Measurements from ENCODE around the gene ZNF160. TPM values are rescaled to one million over a fixed set of nuclear protein-coding genes. Genes with fewer than 3 reads are reported as not detected.

The ZNF160 gene
- total RNA-seq, result 47.7 and 51.8 TPM in 2 replicates

- Histone ChIP-seq H3K4me3 (ENCODE audit: insufficient read depth, low read length) (peak within 1 kb of the TSS; percentile 98), H4K20me1 (ENCODE audit: insufficient read depth, low read length) (peaks cover 16% of the 10 kb centered on the region), H3K79me2 (ENCODE audit: insufficient read depth, low read length) (peaks cover 38% of the 10 kb centered on the region), H3K27ac (ENCODE audit: low read depth, low read length) (peak within 1 kb of the TSS; percentile 94), H3K27me3 (ENCODE audit: insufficient read depth, low read length) (no peaks in the 10 kb centered on the region), H3K4me1 (ENCODE audit: insufficient read depth, low read length) (peaks cover 12% of the 10 kb centered on the region), H3K9me3 (ENCODE audit: low read depth, low read length) (no peaks in the 10 kb centered on the region), H3K4me2 (ENCODE audit: insufficient read depth, low read length) (peak within 1 kb of the TSS; percentile 100), H2AFZ (ENCODE audit: low read length) (peak within 1 kb of the TSS; percentile 97), H3K36me3 (ENCODE audit: insufficient read depth, low read length) (no peaks in the 10 kb centered on the region)
- TF ChIP-seq CTCF (IDR thresholded peaks at IDR 0.05; ENCODE audit: extremely low read depth, low read depth, low read length), result no peak
- peak; percentile 99 for DNase-seq (ENCODE audit: insufficient read length, low spot score, missing footprints)
Observed at GRCh38 chr19:53103234-53104203, at the start of gene ZNF160. TSS of gene ZNF160 (minus strand) at chr19:53103422. CDS start at chr19:53086276, 17,146 bp downstream.

- H3K79me2 ChIP-seq (ENCODE audit: insufficient read depth, low read length), result no peaks in the 10 kb centered on the region
- no peak for TF ChIP-seq CTCF (IDR thresholded peaks at IDR 0.05; ENCODE audit: extremely low read depth, low read depth, low read length)
- no peak overlapping the region for H2AFZ ChIP-seq (ENCODE audit: low read length)
- no peak overlapping the region for H3K4me2 ChIP-seq (ENCODE audit: insufficient read depth, low read length)
- no peak for DNase-seq (ENCODE audit: insufficient read length, low spot score, missing footprints)
- no peak overlapping the region for H3K4me3 ChIP-seq (ENCODE audit: insufficient read depth, low read length)
- H3K27me3 ChIP-seq (ENCODE audit: insufficient read depth, low read length), result no peaks in the 10 kb centered on the region
- H4K20me1 ChIP-seq (ENCODE audit: insufficient read depth, low read length), result no peaks in the 10 kb centered on the region
- peaks cover 16% of the 10 kb centered on the region for H3K9me3 ChIP-seq (ENCODE audit: low read depth, low read length)
- H3K4me1 ChIP-seq (ENCODE audit: insufficient read depth, low read length), result no peaks in the 10 kb centered on the region
- H3K36me3 ChIP-seq (ENCODE audit: insufficient read depth, low read length), result peaks cover 41% of the 10 kb centered on the region
- no peak overlapping the region for H3K27ac ChIP-seq (ENCODE audit: low read depth, low read length)
Observed at GRCh38 chr19:53147645-53148044, 44.4 kb upstream of the ZNF160 start.

- TF ChIP-seq CTCF (IDR thresholded peaks at IDR 0.05; ENCODE audit: extremely low read depth, low read depth, low read length), result no peak
- no peaks in the 10 kb centered on the region for H4K20me1 ChIP-seq (ENCODE audit: insufficient read depth, low read length)
- no peak for DNase-seq (ENCODE audit: insufficient read length, low spot score, missing footprints)
- H3K27me3 ChIP-seq (ENCODE audit: insufficient read depth, low read length), result no peaks in the 10 kb centered on the region
- H3K4me3 ChIP-seq (ENCODE audit: insufficient read depth, low read length), result no peak overlapping the region
- H3K4me1 ChIP-seq (ENCODE audit: insufficient read depth, low read length), result no peaks in the 10 kb centered on the region
- no peaks in the 10 kb centered on the region for H3K79me2 ChIP-seq (ENCODE audit: insufficient read depth, low read length)
- peaks cover 24% of the 10 kb centered on the region for H3K36me3 ChIP-seq (ENCODE audit: insufficient read depth, low read length)
- no peak overlapping the region for H3K27ac ChIP-seq (ENCODE audit: low read depth, low read length)
- no peak overlapping the region for H2AFZ ChIP-seq (ENCODE audit: low read length)
- H3K4me2 ChIP-seq (ENCODE audit: insufficient read depth, low read length), result no peak overlapping the region
- peaks cover 14% of the 10 kb centered on the region for H3K9me3 ChIP-seq (ENCODE audit: low read depth, low read length)
Observed at GRCh38 chr19:53140351-53140750, 37.1 kb upstream of the ZNF160 start.

GRCh38 chr19:53136432-53136831, 33.2 kb upstream of the ZNF160 start:
- no peaks in the 10 kb centered on the region for H3K27me3 ChIP-seq (ENCODE audit: insufficient read depth, low read length)
- peaks cover 3% of the 10 kb centered on the region for H3K79me2 ChIP-seq (ENCODE audit: insufficient read depth, low read length)
- peaks cover 4% of the 10 kb centered on the region for H3K36me3 ChIP-seq (ENCODE audit: insufficient read depth, low read length)
- H3K4me3 ChIP-seq (ENCODE audit: insufficient read depth, low read length), result no peak overlapping the region
- H2AFZ ChIP-seq (ENCODE audit: low read length), result no peak overlapping the region
- H3K9me3 ChIP-seq (ENCODE audit: low read depth, low read length), result peaks cover 6% of the 10 kb centered on the region
- H3K27ac ChIP-seq (ENCODE audit: low read depth, low read length), result no peak overlapping the region
- no peak for TF ChIP-seq CTCF (IDR thresholded peaks at IDR 0.05; ENCODE audit: extremely low read depth, low read depth, low read length)
- no peak overlapping the region for H3K4me2 ChIP-seq (ENCODE audit: insufficient read depth, low read length)
- peaks cover 8% of the 10 kb centered on the region for H3K4me1 ChIP-seq (ENCODE audit: insufficient read depth, low read length)
- peaks cover under 1% of the 10 kb centered on the region for H4K20me1 ChIP-seq (ENCODE audit: insufficient read depth, low read length)
- no peak for DNase-seq (ENCODE audit: insufficient read length, low spot score, missing footprints)

Measured in osteoblast (primary cell).